ENCODE data around the gene EML6.

The EML6 gene

DNA sequence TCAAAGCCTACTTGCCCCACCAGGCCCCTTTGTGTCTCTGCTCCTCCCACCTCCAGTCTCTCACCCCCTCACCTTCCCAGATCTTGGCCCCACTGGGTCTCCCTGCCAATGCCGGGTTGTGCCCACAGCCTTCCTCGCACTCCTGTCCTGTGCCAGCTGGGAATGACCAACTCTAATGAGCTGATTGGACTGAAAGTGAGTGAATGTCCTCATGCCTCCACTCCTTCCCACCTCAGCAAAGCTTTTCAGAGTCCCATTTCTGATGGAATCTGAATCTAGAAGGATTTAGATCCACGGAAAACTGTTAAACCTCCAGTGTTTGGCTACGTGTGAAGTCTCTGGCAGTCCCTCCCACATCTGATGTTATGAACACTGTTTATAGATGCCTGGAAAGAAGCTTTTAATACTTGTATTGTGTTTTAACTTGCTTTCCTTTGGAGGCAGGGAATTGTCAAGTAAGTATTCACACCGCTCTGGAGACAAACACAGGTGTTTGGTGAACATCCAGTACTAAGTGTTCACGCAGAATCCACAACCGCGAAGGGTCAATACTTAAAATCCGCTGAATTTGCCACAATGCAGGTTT lies 222.9 kb downstream of the EML6 start:
- H3K4me1 Mint-ChIP-seq: no peaks in the 10 kb centered on the region
- no peaks in the 10 kb centered on the region for H3K9me3 Mint-ChIP-seq
- H3K27me3 Mint-ChIP-seq: no peaks in the 10 kb centered on the region
- no peak overlapping the region for H3K27ac Mint-ChIP-seq
- no peak overlapping the region for H3K4me3 Mint-ChIP-seq
- H3K36me3 Mint-ChIP-seq: peaks cover 6% of the 10 kb centered on the region
- ATAC-seq: no peak

DNA sequence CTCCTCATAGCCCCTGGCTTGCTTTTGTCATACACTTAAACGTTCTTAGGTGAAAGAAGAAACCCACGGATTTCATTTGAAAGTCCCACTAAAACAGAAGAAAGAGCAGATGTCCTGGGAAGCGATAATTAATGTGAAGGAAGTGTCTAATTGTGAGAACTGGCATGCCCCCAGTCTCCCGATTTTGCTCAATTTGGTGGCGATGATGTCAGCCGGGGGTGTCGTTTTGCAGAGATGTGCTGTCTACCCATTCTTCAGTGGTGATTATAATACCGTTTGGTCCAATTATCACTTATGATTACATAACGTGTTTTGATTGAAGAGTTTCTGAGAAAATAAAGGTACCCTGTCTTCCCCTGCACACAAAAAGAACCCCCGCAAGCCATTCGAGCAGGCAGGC lies 223.7 kb downstream of the EML6 start:
- ATAC-seq: no peak
- Mint-ChIP-seq H3K4me3 (no peak overlapping the region), H3K27me3 (no peaks in the 10 kb centered on the region), H3K27ac (no peak overlapping the region), H3K9me3 (no peaks in the 10 kb centered on the region), H3K36me3 (peaks cover 7% of the 10 kb centered on the region), H3K4me1 (no peaks in the 10 kb centered on the region)

DNA sequence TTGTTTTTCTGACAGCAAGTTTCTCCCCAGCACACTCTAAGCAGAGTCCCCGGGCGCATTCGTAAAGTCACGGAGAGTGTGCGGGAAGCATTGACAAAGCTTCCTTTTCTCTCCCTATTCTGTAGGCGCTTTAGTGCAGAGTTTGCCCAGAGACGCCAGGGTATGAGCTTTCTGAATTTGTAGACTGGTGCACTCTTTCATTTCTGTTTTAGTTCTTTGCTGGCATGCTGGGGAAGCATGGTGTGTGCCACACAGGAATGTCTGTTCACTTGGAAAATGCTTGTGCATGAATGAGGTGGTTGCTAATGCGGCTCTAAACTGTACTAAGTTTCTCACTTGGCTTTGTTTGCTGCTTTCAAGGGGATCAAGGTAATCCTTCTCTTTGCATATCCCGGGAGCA lies 224.2 kb downstream of the EML6 start:
- no peak overlapping the region for H3K4me3 Mint-ChIP-seq
- H3K36me3 Mint-ChIP-seq: peaks cover 12% of the 10 kb centered on the region
- no peaks in the 10 kb centered on the region for H3K4me1 Mint-ChIP-seq
- no peaks in the 10 kb centered on the region for H3K9me3 Mint-ChIP-seq
- H3K27ac Mint-ChIP-seq: no peak overlapping the region
- H3K27me3 Mint-ChIP-seq: no peaks in the 10 kb centered on the region
- no peak for ATAC-seq

DNA sequence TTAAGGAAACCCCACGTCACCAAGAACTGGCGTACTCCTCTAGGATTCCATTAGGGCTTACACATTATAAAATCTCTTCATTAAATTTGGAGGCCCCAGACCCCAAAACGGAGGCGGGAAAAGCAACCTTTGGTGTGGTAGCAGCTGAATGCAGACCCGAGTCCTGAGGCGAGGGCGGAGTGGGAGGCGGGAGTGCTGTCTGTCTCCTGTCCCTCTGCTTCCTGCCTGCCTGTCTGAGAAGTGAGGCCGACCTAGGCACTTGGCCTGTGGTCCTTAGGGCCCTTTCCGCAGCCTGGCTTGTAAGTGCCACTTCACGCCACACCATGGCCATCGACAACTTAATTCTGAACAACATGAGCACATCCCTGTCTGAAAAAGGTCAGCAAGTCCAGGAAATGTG lies 224.7 kb downstream of the EML6 start:
- no peak overlapping the region for H3K27ac Mint-ChIP-seq
- no peak overlapping the region for H3K4me3 Mint-ChIP-seq
- no peak for ATAC-seq
- no peaks in the 10 kb centered on the region for H3K9me3 Mint-ChIP-seq
- H3K36me3 Mint-ChIP-seq: peaks cover 13% of the 10 kb centered on the region
- no peaks in the 10 kb centered on the region for H3K4me1 Mint-ChIP-seq
- H3K27me3 Mint-ChIP-seq: no peaks in the 10 kb centered on the region

DNA sequence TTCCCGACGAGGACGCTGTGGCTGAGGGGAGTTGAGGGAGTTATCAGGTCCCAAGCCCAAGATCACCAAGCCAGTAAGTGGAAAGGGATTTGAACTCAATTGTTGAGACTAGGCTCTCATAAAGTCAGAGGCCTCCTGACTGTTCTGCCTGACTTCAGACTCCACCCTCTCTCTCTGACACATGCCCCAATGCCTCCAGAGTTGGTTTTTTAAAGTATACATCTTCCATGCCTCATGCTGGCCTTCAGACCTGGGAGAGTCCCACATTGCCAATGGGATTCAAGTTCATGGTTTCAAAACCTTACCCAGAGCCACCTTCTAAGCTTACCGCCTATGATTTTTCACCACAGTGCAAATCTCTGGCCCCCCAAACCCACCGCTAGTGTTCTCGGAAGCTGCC lies 226.0 kb downstream of the EML6 start:
- Mint-ChIP-seq H3K27me3 (no peaks in the 10 kb centered on the region), H3K36me3 (peaks cover 13% of the 10 kb centered on the region), H3K4me1 (no peaks in the 10 kb centered on the region), H3K27ac (no peak overlapping the region), H3K9me3 (no peaks in the 10 kb centered on the region), H3K4me3 (no peak overlapping the region)
- no peak for ATAC-seq

DNA sequence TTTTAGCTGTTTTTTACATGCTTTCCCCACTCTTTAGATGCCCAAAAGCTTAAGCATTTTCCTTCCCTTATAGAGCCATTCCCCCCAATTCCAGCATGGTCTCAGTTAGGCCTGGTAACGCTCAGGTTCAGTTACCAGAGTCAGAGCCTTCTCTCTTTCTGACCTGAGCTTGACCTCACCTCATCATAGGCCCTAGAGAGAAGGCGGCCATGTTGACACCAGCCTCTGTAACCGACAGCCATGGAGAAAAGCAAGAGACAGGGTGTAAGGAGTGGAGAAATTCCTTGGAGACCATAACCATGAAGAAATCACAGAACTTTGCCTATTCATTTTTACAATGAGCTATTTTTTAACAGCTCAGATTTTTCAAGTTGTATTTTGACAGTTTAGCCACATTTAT lies 227.3 kb downstream of the EML6 start:
- no peaks in the 10 kb centered on the region for H3K9me3 Mint-ChIP-seq
- no peaks in the 10 kb centered on the region for H3K27me3 Mint-ChIP-seq
- ATAC-seq: no peak
- H3K27ac Mint-ChIP-seq: no peak overlapping the region
- peaks cover 13% of the 10 kb centered on the region for H3K36me3 Mint-ChIP-seq
- H3K4me3 Mint-ChIP-seq: no peak overlapping the region
- no peaks in the 10 kb centered on the region for H3K4me1 Mint-ChIP-seq

DNA sequence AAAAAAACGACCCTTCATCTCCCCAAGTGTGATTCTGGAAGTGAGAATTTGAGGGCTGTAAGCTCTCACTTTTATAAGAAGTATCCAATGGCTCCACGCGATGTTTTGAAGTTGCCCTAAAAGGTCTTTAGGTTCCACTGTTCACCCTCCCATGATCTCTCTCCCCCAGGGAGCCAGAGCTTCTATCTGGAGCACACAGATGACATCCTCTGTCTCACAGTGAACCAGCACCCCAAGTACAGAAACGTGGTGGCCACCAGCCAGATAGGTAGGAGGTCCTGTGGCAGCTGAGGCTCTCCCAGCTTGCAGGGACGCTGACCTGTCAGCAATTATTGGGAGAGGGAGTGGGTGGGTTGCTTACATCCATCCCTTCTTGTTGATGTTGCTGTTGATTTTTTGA lies 229.0 kb downstream of the EML6 start:
- H3K4me3 Mint-ChIP-seq: no peak overlapping the region
- H3K27ac Mint-ChIP-seq: no peak overlapping the region
- peaks cover 13% of the 10 kb centered on the region for H3K36me3 Mint-ChIP-seq
- no peaks in the 10 kb centered on the region for H3K27me3 Mint-ChIP-seq
- H3K4me1 Mint-ChIP-seq: no peaks in the 10 kb centered on the region
- no peak for ATAC-seq
- H3K9me3 Mint-ChIP-seq: no peaks in the 10 kb centered on the region

DNA sequence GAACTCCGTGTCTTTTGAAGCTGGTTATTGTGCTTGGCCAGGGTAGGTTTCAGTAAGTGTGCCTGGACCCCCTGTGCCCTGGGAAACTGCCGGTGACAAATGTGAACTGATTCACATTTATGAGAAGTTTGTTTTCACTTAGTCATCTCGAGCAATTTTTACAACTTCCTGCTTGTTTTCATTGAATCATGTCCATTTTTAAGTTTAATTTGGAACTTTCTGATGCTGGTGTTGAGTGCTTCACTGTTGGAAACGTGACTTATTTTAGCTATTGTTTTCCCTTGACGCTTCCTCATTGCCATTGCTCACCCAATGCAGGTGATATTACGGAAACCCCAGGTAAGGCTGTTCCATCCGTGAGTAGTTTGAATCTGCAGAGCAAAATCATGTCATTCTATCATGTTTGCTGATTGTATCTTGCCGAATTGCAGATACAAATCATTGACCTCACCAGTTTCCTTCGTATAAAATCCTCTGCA lies 229.6 kb downstream of the EML6 start:
- peaks cover 13% of the 10 kb centered on the region for H3K36me3 Mint-ChIP-seq
- no peaks in the 10 kb centered on the region for H3K9me3 Mint-ChIP-seq
- no peaks in the 10 kb centered on the region for H3K4me1 Mint-ChIP-seq
- ATAC-seq: no peak
- H3K27me3 Mint-ChIP-seq: no peaks in the 10 kb centered on the region
- no peak overlapping the region for H3K4me3 Mint-ChIP-seq
- no peak overlapping the region for H3K27ac Mint-ChIP-seq

DNA sequence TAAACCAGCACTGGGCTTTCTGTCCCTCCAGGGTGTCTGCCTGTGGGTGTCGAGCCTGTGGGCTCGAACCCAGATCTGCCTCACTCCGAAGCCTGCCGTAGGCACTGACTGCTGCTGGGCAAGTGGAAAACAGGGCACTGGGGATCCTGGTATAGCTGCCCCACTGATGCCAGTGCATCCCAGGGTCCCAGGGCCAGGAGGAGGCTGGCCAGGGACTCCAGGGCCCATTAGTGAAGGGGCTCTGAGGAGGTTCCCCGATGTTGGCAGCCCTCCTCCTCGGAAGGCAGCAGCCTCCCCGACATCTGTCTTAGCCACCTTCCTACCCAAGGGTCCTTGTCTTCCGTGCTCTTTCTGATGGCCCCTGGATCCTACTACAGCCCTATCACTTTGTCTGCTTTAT lies 230.7 kb downstream of the EML6 start:
- Mint-ChIP-seq H3K4me3 (no peak overlapping the region), H3K27me3 (no peaks in the 10 kb centered on the region), H3K27ac (no peak overlapping the region), H3K36me3 (peaks cover 13% of the 10 kb centered on the region), H3K4me1 (peaks cover 7% of the 10 kb centered on the region), H3K9me3 (no peaks in the 10 kb centered on the region)
- no peak for ATAC-seq

DNA sequence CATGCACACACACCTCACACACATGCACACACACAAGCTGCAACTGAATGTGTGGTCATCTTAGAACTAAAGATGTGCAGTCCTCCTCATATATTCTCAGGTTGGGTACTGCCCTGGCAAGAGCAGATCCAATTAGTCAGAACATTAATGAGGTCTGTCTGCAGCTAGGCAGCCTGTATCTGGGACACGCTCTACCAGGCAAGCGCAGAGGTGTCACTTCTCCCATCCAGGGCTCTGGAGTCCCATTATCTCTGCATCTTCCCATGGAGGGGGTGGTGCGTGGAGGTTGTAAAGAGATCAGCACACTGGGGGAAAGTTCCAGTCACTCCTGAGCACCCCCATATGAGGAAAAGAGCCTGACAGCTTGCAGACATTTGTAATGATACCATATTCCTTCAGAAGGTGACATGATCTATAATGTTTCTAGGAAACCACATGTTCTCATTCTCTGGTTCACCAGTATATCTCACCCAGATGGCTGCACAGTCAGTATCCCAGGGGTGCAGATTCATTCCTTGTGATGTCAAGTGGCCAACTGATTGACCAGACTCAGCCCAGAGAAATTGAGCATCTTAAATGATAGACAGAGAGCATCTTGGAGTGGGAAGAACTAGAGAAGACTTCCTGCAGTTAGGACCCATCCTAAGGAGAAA lies 231.4 kb downstream of the EML6 start:
- H3K27ac Mint-ChIP-seq: no peak overlapping the region
- H3K4me1 Mint-ChIP-seq: peaks cover 7% of the 10 kb centered on the region
- peaks cover 14% of the 10 kb centered on the region for H3K36me3 Mint-ChIP-seq
- no peaks in the 10 kb centered on the region for H3K27me3 Mint-ChIP-seq
- no peaks in the 10 kb centered on the region for H3K9me3 Mint-ChIP-seq
- no peak for ATAC-seq
- H3K4me3 Mint-ChIP-seq: no peak overlapping the region

DNA sequence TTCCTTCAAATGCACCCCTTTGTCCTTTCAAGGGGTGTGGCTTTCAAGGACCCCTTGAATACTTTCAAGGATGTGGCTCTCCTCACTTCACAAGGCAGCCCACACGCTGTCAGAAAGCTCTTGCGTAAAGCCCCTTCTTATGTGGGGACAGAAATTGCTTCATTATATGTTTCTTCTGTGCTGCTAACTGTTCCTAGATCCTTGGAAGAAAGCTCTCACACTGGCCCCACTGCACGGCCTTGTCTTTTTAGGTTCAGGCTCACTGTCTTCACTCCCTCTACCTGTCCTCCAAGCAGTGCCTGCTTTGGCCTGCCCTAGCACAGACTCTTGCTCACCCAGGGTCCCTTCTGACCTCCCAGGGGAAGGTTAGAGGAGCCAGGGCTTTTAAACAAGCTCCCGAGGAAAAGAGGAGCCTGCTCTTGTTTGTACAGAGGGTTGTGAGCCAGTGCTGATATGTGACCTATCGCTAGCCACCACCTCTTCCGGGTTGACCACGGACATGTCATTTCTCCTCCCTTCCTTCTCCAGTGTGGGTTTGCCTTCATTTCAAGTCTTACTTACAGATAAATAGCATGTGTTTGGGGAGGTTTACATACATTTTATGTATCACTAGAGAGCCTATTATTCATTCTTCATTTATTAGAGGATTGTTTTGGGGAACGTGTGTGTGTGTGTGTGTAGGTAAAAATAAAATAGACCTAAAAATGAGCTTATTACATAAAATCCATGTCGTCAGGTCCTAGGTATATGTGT lies 232.1 kb downstream of the EML6 start:
- no peak for ATAC-seq
- H3K9me3 Mint-ChIP-seq: no peaks in the 10 kb centered on the region
- H3K4me3 Mint-ChIP-seq: no peak overlapping the region
- no peaks in the 10 kb centered on the region for H3K27me3 Mint-ChIP-seq
- no peak overlapping the region for H3K27ac Mint-ChIP-seq
- peaks cover 7% of the 10 kb centered on the region for H3K4me1 Mint-ChIP-seq
- H3K36me3 Mint-ChIP-seq: peaks cover 21% of the 10 kb centered on the region

DNA sequence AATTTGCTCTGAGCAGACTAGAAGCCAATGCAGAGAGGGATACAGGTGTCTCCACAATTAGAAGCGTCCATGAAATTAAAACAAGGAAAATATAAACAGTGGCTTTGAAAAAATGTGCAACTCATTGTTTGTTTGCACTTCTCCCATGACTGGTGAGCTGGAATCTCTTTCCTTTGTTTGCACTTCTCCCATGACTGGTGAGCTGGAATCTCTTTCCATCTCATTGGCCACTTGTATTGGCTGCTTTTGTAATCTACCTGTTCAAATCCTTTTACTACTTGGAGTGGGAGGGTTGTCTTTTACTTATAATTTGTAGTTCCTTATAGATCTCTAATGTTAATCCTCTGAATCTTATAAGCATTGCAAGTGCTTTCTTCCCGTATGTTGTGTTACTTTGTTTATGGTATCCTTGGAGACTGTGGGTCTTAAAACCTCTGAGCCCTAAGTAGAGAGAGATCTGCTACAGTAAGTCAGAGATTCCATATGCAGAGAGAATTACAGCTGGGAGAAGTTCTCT lies 232.7 kb downstream of the EML6 start:
- Mint-ChIP-seq H3K27ac (no peak overlapping the region), H3K4me3 (no peak overlapping the region), H3K36me3 (peaks cover 21% of the 10 kb centered on the region), H3K4me1 (peaks cover 7% of the 10 kb centered on the region), H3K9me3 (no peaks in the 10 kb centered on the region), H3K27me3 (no peaks in the 10 kb centered on the region)
- ATAC-seq: no peak

DNA sequence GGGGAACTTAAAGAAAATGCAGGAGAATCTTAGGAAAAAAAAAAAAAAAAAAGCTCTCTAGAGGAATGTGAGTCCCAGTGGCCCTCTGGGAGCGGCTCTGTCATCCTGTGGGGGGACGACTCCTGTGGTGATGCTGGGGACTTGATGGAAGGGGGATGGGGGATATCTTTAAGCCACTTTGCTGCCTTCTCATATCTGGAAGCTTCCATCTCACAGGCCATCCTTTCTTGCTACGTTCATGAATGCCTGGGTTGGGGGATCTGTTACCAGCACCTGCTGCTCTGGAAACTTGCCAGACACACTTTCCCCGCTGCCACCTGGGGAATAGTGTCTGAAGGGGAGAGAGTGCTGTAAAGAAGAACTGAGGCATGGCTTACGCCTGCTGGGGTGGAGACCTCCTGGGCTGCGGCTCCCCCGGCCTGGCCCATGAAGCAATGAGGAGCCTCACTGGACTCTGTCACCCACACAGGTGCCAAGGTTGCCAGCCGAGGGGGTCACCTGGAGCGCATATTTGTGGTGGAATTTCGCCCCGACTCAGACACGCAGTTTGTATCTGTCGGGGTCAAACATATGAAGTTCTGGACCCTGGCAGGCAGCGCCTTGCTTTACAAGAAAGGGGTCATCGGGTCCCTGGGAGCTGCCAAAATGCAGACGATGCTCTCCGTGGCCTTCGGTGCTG lies 234.0 kb downstream of the EML6 start:
- no peaks in the 10 kb centered on the region for H3K9me3 Mint-ChIP-seq
- no peak overlapping the region for H3K27ac Mint-ChIP-seq
- peaks cover 22% of the 10 kb centered on the region for H3K36me3 Mint-ChIP-seq
- H3K4me1 Mint-ChIP-seq: peaks cover 7% of the 10 kb centered on the region
- H3K27me3 Mint-ChIP-seq: no peaks in the 10 kb centered on the region
- no peak overlapping the region for H3K4me3 Mint-ChIP-seq
- no peak for ATAC-seq

DNA sequence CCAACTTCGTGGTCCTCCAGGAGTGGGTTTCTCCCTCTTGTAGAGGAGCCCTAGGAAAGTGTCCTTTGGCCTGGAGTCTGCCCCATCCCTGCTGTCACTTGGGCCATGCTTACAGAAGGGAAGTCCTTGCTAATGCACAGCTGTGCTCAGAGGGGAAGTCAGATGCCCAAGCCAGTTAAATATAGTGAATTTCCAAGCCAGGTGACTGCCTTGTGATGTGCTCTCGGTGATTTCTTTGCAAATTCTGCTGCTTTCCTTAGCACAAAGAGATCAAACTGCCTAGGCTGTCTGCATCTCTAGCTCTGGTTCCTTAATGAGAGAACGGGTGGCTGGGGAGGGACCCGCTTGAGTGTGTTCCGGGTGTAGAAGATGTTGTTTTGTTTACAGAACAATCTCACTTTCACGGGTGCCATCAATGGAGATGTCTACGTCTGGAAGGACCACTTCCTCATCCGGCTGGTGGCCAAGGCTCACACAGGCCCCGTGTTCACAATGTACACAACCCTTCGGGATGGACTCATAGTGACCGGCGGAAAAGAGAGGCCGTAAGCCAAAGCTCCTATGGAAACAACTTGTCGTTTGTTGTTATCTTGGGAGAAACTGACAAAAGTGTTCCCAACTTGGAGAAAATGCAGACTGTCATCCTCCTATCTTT lies 235.4 kb downstream of the EML6 start:
- H3K4me3 Mint-ChIP-seq: no peak overlapping the region
- H3K27ac Mint-ChIP-seq: peak overlapping the region; percentile 41
- no peaks in the 10 kb centered on the region for H3K27me3 Mint-ChIP-seq
- peaks cover 20% of the 10 kb centered on the region for H3K36me3 Mint-ChIP-seq
- no peaks in the 10 kb centered on the region for H3K9me3 Mint-ChIP-seq
- ATAC-seq: no peak
- H3K4me1 Mint-ChIP-seq: peaks cover 7% of the 10 kb centered on the region

DNA sequence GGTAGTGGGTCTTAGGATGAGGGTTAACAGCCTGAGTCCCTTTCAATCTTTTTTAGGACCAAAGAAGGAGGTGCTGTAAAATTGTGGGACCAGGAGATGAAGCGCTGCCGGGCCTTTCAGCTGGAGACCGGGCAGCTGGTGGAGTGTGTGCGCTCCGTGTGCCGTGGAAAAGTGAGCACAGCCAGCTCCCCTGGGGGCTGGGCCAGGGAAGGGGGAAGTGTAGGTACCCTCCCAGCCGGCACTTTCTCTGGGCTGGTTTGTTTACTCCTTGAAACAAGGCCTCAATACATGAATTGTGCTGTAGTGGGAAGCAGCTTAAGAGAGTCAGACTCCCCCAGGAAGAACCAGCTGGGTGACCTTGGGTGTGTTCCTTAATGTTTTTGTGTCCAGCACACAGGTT lies 236.7 kb downstream of the EML6 start:
- Mint-ChIP-seq H3K9me3 (no peaks in the 10 kb centered on the region), H3K27ac (no peak overlapping the region), H3K4me3 (no peak overlapping the region), H3K36me3 (peaks cover 20% of the 10 kb centered on the region), H3K27me3 (no peaks in the 10 kb centered on the region), H3K4me1 (peaks cover 7% of the 10 kb centered on the region)
- ATAC-seq: no peak
